ENCODE results near the gene TMEM171. TPM values are rescaled to one million over a fixed set of nuclear protein-coding genes. Genes with fewer than 3 reads are reported as not detected.

The TMEM171 gene
- total and polyA plus RNA-seq, 2 donors from 2014 or later, result 15.4 to 17.7 TPM

DNA sequence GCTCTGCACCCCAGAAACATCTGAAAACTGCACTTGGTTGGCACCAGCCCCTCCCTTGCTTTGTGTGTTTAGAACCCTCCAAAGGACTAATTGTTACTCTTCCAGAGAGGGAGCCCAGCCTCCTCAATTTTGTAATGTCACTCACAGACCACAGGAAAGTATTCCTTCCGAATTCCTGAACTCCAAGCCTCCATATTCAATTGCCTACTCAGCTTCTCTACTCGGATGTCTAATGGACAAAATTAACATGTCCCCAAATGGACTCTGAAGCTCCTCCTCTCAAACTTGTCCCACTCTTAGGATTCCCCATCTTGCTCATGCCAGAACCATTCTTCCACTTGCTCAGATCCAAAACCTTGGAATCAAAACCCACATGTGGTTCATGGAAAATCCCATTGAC is 3.9 kb upstream of the TMEM171 start:
- H3K9me3 ChIP-seq (ENCODE audit: control insufficient read depth in 2 of 3, insufficient read depth in 1 of 3, low read length in 3 of 3), result peaks cover 0 to 4% (median 0%) of the 10 kb centered on the region in 3 donors
- TF ChIP-seq, protein P1, sequence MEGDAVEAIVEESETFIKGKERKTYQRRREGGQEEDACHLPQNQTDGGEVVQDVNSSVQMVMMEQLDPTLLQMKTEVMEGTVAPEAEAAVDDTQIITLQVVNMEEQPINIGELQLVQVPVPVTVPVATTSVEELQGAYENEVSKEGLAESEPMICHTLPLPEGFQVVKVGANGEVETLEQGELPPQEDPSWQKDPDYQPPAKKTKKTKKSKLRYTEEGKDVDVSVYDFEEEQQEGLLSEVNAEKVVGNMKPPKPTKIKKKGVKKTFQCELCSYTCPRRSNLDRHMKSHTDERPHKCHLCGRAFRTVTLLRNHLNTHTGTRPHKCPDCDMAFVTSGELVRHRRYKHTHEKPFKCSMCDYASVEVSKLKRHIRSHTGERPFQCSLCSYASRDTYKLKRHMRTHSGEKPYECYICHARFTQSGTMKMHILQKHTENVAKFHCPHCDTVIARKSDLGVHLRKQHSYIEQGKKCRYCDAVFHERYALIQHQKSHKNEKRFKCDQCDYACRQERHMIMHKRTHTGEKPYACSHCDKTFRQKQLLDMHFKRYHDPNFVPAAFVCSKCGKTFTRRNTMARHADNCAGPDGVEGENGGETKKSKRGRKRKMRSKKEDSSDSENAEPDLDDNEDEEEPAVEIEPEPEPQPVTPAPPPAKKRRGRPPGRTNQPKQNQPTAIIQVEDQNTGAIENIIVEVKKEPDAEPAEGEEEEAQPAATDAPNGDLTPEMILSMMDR (IDR thresholded peaks at IDR 0.05; ENCODE audit: borderline replicate concordance, extremely low read depth, insufficient read depth), result no peak
- peaks cover 0 to 2% (median 2%) of the 10 kb centered on the region in 3 donors for H3K4me1 ChIP-seq (ENCODE audit: control insufficient read depth in 2 of 3, insufficient read depth in 2 of 3, low read depth in 1 of 3, low read length in 3 of 3)
- H3K9ac ChIP-seq (ENCODE audit: low read length in 3 of 3), result no peak overlapping the region
- FAIRE-seq, result no peak
- no peak for DNase-seq
- no peak overlapping the region for H3K4me3 ChIP-seq (ENCODE audit: low read length in 3 of 3)
- intact Hi-C loops (cut with DNase I), result no loop called here
- H3K27ac ChIP-seq (ENCODE audit: low read depth in 2 of 2, low read length in 2 of 2), result no peak overlapping the region
- no peaks in the 10 kb centered on the region for H3K27me3 ChIP-seq (ENCODE audit: control insufficient read depth, insufficient read depth, low read length)
- no peaks in the 10 kb centered on the region for H3K36me3 ChIP-seq (ENCODE audit: control insufficient read depth in 2 of 3, insufficient read depth in 3 of 3, low read length in 3 of 3)

DNA sequence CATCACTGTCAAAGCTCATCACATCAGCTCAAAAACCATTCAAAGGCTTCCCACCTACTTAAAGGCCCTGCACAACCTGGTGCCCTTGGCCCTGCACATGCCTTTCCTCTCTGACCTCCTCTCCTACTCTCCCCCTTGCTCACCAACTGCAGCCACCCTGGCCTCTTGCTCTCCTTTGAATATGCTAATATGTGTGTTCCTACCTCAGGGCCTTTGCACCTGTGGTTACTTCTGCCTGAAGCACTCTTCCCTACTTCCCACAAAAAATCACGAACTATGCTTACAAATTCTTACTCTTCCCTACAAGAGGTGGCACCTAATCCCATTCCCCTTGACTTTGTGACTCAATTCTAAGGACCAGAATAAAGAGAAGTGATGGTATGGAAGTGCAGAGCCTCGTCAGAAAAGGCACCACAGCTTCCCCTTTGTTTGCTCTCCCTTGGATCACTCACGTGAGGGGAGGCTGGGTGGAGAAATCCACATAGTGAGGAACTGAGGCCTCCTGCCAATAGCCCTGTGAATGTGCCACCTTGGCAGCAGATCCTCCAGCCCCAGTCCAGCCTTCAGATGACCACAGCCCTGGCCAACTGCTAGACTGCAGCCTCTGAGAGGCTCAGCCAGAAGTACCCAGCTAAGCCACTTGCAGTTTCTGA is 3.2 kb upstream of the TMEM171 start:
- DNase-seq, result no peak
- TF ChIP-seq, protein P1 (IDR thresholded peaks at IDR 0.05; ENCODE audit: borderline replicate concordance, extremely low read depth, insufficient read depth), result no peak
- H3K4me3 ChIP-seq (ENCODE audit: low read length in 3 of 3), result no peak overlapping the region
- H3K9ac ChIP-seq (ENCODE audit: low read length in 3 of 3), result no peak overlapping the region
- intact Hi-C loops (cut with DNase I), result no loop called here
- no peaks in the 10 kb centered on the region for H3K27me3 ChIP-seq (ENCODE audit: control insufficient read depth, insufficient read depth, low read length)
- no peak for FAIRE-seq
- peaks cover 0 to 2% (median 2%) of the 10 kb centered on the region in 3 donors for H3K4me1 ChIP-seq (ENCODE audit: control insufficient read depth in 2 of 3, insufficient read depth in 2 of 3, low read depth in 1 of 3, low read length in 3 of 3)
- H3K27ac ChIP-seq (ENCODE audit: low read depth in 2 of 2, low read length in 2 of 2), result no peak overlapping the region
- peaks cover 0 to 4% (median 0%) of the 10 kb centered on the region in 3 donors for H3K9me3 ChIP-seq (ENCODE audit: control insufficient read depth in 2 of 3, insufficient read depth in 1 of 3, low read length in 3 of 3)
- no peaks in the 10 kb centered on the region for H3K36me3 ChIP-seq (ENCODE audit: control insufficient read depth in 2 of 3, insufficient read depth in 3 of 3, low read length in 3 of 3)

DNA sequence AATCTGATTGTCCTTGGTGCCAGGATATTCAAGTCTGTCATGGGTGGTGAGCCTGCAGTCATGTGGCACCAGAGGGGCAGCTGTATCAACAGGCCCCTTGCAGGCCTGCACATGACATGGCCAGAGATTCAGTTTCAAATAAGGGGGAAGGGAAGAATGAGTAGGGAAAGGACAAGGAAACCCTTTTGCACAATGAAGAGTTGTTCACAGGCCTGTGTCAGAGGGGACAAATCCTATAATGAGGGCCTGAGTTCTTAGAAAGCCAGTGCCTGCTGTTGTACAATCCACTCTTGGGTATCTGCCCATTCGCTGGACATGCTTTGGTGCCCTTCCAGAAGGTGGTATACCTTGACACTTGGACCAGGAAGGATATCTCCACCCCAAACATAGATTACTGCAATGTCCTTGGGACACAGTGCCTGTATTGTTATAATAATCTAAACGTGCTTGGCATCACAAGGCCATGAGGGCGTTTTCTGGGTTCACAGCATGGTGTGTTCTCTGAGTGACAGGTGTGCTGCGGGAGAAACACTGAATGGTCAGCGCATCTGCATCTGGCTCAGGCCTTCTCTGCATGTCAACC is 1.9 kb upstream of the TMEM171 start:
- no peaks in the 10 kb centered on the region for H3K36me3 ChIP-seq (ENCODE audit: control insufficient read depth in 2 of 3, insufficient read depth in 3 of 3, low read length in 3 of 3)
- H3K27me3 ChIP-seq (ENCODE audit: control insufficient read depth, insufficient read depth, low read length), result no peaks in the 10 kb centered on the region
- TF ChIP-seq, protein P1 (IDR thresholded peaks at IDR 0.05; ENCODE audit: borderline replicate concordance, extremely low read depth, insufficient read depth), result no peak
- H3K9ac ChIP-seq (ENCODE audit: low read length in 3 of 3), result no peak overlapping the region
- H3K27ac ChIP-seq (ENCODE audit: low read depth in 2 of 2, low read length in 2 of 2), result peak overlapping the region in 1 of 2 donors; percentile 59
- DNase-seq (peak in 4 of 5 donors; percentile 74 to 89 (median 84)), FAIRE-seq (no peak)
- H3K9me3 ChIP-seq (ENCODE audit: control insufficient read depth in 2 of 3, insufficient read depth in 1 of 3, low read length in 3 of 3), result peaks cover 0 to 4% (median 0%) of the 10 kb centered on the region in 3 donors
- H3K4me1 ChIP-seq (ENCODE audit: control insufficient read depth in 2 of 3, insufficient read depth in 2 of 3, low read depth in 1 of 3, low read length in 3 of 3), result peaks cover 0 to 2% (median 2%) of the 10 kb centered on the region in 3 donors
- H3K4me3 ChIP-seq (ENCODE audit: low read length in 3 of 3), result no peak overlapping the region
- intact Hi-C loops (cut with DNase I), result no loop called here

Measured in kidney (tissue), 14 donors.